HepG2 (cell line): ENCODE data around the gene PIR. TPM values are rescaled to one million over a fixed set of nuclear protein-coding genes. Genes with fewer than 3 reads are reported as not detected.

ENCODE experiments used
- ATAD3A ChIP-seq: sonication (generic); formaldehyde crosslinking; IDR thresholded peaks from 2 replicates; pipeline ENCODE4 v1.4.0; 2020; ENCODE audit warnings: missing genetic modification reagents
- ATF7 ChIP-seq, 2 experiments: fragments of 450-650 bp in 1 of 2; sonication (generic) in 1 of 2; formaldehyde crosslinking in 1 of 2; IDR thresholded peaks; 2 replicates each; pipeline versions ENCODE4 v1.4.0 to v1.6.1; 2016 to 2020; ENCODE audit warnings: antibody characterized with exemption in 1 of 2, mild to moderate bottlenecking in 1 of 2, missing genetic modification reagents in 1 of 2
- DPF2 ChIP-seq: sonication (generic); formaldehyde crosslinking; IDR thresholded peaks from 2 replicates; pipeline ENCODE4 v1.4.0; 2020; ENCODE audit warnings: mild to moderate bottlenecking, low read depth, missing genetic modification reagents, borderline replicate concordance
- FOXK1 ChIP-seq: sonication (generic); formaldehyde crosslinking; IDR thresholded peaks from 2 replicates; pipeline ENCODE4 v1.4.0; 2020; ENCODE audit warnings: low read depth, missing genetic modification reagents, borderline replicate concordance
- HOXD1 ChIP-seq: sonication (generic); formaldehyde crosslinking; IDR thresholded peaks from 2 replicates; pipeline ENCODE4 v1.5.0; 2020; ENCODE audit warnings: missing genetic modification reagents
- IKZF1 ChIP-seq: fragments of 450-650 bp; IDR thresholded peaks from 2 replicates; pipeline ENCODE4 v1.7.1; 2016
- MXD4 ChIP-seq: IDR thresholded peaks from 2 replicates; pipeline ENCODE4 v1.6.1; 2016; ENCODE audit warnings: mild to moderate bottlenecking, missing biosample characterization, missing genetic modification reagents
- PLRG1 ChIP-seq: fragments of 450-650 bp; conservative IDR thresholded peaks from 2 replicates; pipeline ENCODE4 v1.6.1; 2016
- PTBP1 ChIP-seq: fragments of 200-400 bp; formaldehyde crosslinking; IDR thresholded peaks from 2 replicates; pipeline ENCODE4 v1.6.1; 2018; ENCODE audit warnings: low read length, low read depth; ENCODE audit not compliant: poor library complexity, severe bottlenecking
- RAD51 ChIP-seq: fragments of 450-650 bp; IDR thresholded peaks from 2 replicates; pipeline ENCODE4 v1.6.1; 2016; ENCODE audit warnings: borderline replicate concordance
- RELA ChIP-seq: sonication (generic); formaldehyde crosslinking; IDR thresholded peaks from 2 replicates; pipeline ENCODE4 v1.4.0; 2020; ENCODE audit warnings: missing genetic modification reagents
- RFX3 ChIP-seq: IDR thresholded peaks from 2 replicates; pipeline ENCODE4 v1.6.1; 2016; ENCODE audit warnings: missing biosample characterization, missing genetic modification reagents
- SP2 ChIP-seq: sonication (generic); formaldehyde crosslinking; IDR thresholded peaks from 2 replicates; pipeline ENCODE4 v1.5.1; 2020; ENCODE audit warnings: mild to moderate bottlenecking, missing genetic modification reagents
- SRY ChIP-seq: sonication (generic); formaldehyde crosslinking; IDR thresholded peaks from 2 replicates; pipeline ENCODE4 v1.8.0; 2022; ENCODE audit warnings: mild to moderate bottlenecking, missing genetic modification reagents
- SUZ12 ChIP-seq: fragments of 150-350 bp; IDR thresholded peaks from 2 replicates; pipeline ENCODE4 v1.6.1; 2014; ENCODE audit warnings: low read depth, low read length
- TAF15 ChIP-seq: fragments of 200-400 bp; formaldehyde crosslinking; IDR thresholded peaks from one replicate; pipeline ENCODE4 v1.6.1; 2018; ENCODE audit warnings: mild to moderate bottlenecking, low read depth, low read length; ENCODE audit not compliant: poor library complexity, severe bottlenecking
- TIGD3 ChIP-seq: sonication (generic); formaldehyde crosslinking; IDR thresholded peaks from 2 replicates; pipeline ENCODE4 v1.5.1; 2020; ENCODE audit warnings: mild to moderate bottlenecking, missing genetic modification reagents, borderline replicate concordance
- ZBTB21 ChIP-seq: sonication (generic); formaldehyde crosslinking; IDR thresholded peaks from 2 replicates; pipeline ENCODE4 v1.4.0; 2020; ENCODE audit warnings: missing genetic modification reagents
- ZBTB8A ChIP-seq: sonication (generic); formaldehyde crosslinking; IDR thresholded peaks from 2 replicates; pipeline ENCODE4 v1.4.0; 2020; ENCODE audit warnings: mild to moderate bottlenecking, low read depth, missing genetic modification reagents, borderline replicate concordance
- ZFP90 ChIP-seq: sonication (generic); formaldehyde crosslinking; IDR thresholded peaks from 2 replicates; pipeline ENCODE4 v1.8.0; 2022; ENCODE audit warnings: missing genetic modification reagents, mild to moderate bottlenecking, inconsistent platforms, borderline replicate concordance
- ZNF124 ChIP-seq: sonication (generic); formaldehyde crosslinking; IDR thresholded peaks from 2 replicates; pipeline ENCODE4 v1.4.0; 2020; ENCODE audit warnings: missing genetic modification reagents
- ZNF230 ChIP-seq: sonication (generic); formaldehyde crosslinking; IDR thresholded peaks from 2 replicates; pipeline ENCODE4 v1.4.0; 2020; ENCODE audit warnings: mild to moderate bottlenecking, missing genetic modification reagents
- ZNF549 ChIP-seq: sonication (generic); formaldehyde crosslinking; IDR thresholded peaks from 2 replicates; pipeline ENCODE4 v1.5.0; 2020; ENCODE audit warnings: missing genetic modification reagents
- ZNF619 ChIP-seq: sonication (generic); formaldehyde crosslinking; IDR thresholded peaks from 2 replicates; pipeline ENCODE4 v1.4.0; 2020; ENCODE audit warnings: mild to moderate bottlenecking, missing genetic modification reagents
- ZNF792 ChIP-seq: IDR thresholded peaks from 2 replicates; pipeline ENCODE4 v1.6.1; 2016
- polyA plus RNA-seq, 8 experiments: library from polyadenylated mRNA; depleted of rRNA in 3 of 8; stranded (reverse) in 7 of 8; unstranded in 1 of 8; fragments of >200 nt; fragmentation: Illumina TruSeq in 4 of 8; extraction: Trizol in 4 of 8; gene quantifications; 2 replicates each; pipeline versions ENCODE4 v1.2.1 to v1.2.3, GENCODE V29; 2011 to 2016; ENCODE audit warnings: low read depth in 4 of 8, missing spikeins in 1 of 8, mixed read lengths in 1 of 8; ENCODE audit not compliant: insufficient read depth in 1 of 8
- total RNA-seq, 5 experiments: library from RNA; depleted of rRNA; stranded (reverse); fragments of >200 nt; fragmentation: Illumina TruSeq; extraction: Trizol; gene quantifications; 2 replicates each; pipeline ENCODE4 v1.2.3, GENCODE V29; 2016; ENCODE audit warnings: low read depth in 1 of 5
- TF ChIP-seq, protein P1 (sequence below): sonication (generic); formaldehyde crosslinking; IDR thresholded peaks from 2 replicates; pipeline ENCODE4 v1.4.0; 2020; ENCODE audit warnings: missing genetic modification reagents
- TF ChIP-seq, protein P2 (sequence below): sonication (generic); formaldehyde crosslinking; conservative IDR thresholded peaks from 2 replicates; pipeline ENCODE4 v1.4.0; 2020; ENCODE audit warnings: missing genetic modification reagents
- TF ChIP-seq, protein P3 (sequence below): sonication (generic); formaldehyde crosslinking; IDR thresholded peaks from 2 replicates; pipeline ENCODE4 v1.4.0; 2020; ENCODE audit warnings: missing genetic modification reagents

The PIR gene
- total and polyA plus RNA-seq, 2 of the 13 experiments (the other 11 are each of a cell fraction or from before 2014, with no cell fraction given), result 12.2 to 38.0 TPM

DNA sequence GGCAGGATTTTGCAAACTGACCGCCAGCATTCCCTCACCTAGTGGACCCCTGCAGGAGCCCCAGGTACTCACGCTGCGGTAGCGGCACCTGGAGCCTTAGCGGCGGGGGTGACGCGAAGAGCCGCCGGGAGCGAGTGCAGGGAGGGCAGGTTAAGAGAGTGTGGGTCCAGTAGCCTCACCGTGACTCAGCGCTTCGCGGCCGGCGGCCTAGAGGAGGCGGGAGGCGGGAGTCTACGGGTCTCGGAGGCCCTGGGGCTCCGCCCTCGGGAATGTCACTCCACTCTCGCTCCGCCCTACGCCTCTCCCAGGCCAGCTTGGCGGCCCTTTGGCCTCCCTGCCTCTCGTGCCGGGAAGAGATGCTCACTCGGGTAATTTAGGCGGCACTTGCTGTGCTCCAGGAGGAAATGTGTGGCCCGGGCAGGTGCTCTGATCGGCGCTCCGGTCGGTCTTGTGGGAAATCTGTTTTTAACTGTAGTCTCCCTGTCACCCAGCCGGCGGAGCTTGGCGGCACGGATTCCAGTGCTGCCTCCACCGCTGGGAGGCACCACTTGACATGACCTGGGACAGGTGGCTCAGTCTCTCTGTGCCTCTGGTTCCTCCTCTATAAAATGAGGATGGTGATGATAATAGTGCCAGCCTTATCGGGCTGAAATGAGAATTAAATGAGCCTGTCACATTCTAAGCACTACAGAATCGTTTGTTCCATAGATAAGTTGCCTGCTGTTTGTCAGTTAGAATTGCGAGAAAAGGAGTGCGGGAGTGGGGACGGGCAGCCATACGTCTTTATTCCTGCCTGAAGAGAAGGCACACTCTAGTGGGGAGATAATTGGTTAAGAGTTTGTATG, at the start of gene PIR (continued):
- TF ChIP-seq PTBP1 (no peak), ZBTB8A (no peak), MXD4 (CRISPR knock-in tag) (no peak), PLRG1 (no peak), ZNF124 (CRISPR knock-in tag) (no peak), ZBTB21 (CRISPR knock-in tag) (no peak), ZNF549 (CRISPR knock-in tag) (no peak), HOXD1 (CRISPR knock-in tag) (no peak), ZNF619 (CRISPR knock-in tag) (no peak), TAF15 (no peak), ATF7 (IDR thresholded peaks at IDR 0.05) (no peak), ATF7 (CRISPR knock-in tag; IDR thresholded peaks at IDR 0.05) (no peak), TIGD3 (CRISPR knock-in tag) (no peak), SUZ12 (no peak), RAD51 (no peak), IKZF1 (no peak), ZNF230 (CRISPR knock-in tag) (no peak), ATAD3A (CRISPR knock-in tag) (no peak), DPF2 (CRISPR knock-in tag) (no peak), ZFP90 (CRISPR knock-in tag) (no peak), SRY (CRISPR knock-in tag) (no peak), RFX3 (CRISPR knock-in tag) (no peak), FOXK1 (CRISPR knock-in tag) (no peak), ZNF792 (CRISPR knock-in tag) (no peak), SP2 (CRISPR knock-in tag) (no peak), RELA (CRISPR knock-in tag) (no peak)
- TF ChIP-seq, protein P1, sequence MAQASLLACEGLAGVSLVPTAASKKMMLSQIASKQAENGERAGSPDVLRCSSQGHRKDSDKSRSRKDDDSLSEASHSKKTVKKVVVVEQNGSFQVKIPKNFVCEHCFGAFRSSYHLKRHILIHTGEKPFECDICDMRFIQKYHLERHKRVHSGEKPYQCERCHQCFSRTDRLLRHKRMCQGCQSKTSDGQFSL (CRISPR knock-in tag), result no peak
- TF ChIP-seq, protein P2, sequence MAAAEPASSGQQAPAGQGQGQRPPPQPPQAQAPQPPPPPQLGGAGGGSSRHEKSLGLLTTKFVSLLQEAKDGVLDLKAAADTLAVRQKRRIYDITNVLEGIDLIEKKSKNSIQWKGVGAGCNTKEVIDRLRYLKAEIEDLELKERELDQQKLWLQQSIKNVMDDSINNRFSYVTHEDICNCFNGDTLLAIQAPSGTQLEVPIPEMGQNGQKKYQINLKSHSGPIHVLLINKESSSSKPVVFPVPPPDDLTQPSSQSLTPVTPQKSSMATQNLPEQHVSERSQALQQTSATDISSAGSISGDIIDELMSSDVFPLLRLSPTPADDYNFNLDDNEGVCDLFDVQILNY (CRISPR knock-in tag), result no peak
- TF ChIP-seq, protein P3, sequence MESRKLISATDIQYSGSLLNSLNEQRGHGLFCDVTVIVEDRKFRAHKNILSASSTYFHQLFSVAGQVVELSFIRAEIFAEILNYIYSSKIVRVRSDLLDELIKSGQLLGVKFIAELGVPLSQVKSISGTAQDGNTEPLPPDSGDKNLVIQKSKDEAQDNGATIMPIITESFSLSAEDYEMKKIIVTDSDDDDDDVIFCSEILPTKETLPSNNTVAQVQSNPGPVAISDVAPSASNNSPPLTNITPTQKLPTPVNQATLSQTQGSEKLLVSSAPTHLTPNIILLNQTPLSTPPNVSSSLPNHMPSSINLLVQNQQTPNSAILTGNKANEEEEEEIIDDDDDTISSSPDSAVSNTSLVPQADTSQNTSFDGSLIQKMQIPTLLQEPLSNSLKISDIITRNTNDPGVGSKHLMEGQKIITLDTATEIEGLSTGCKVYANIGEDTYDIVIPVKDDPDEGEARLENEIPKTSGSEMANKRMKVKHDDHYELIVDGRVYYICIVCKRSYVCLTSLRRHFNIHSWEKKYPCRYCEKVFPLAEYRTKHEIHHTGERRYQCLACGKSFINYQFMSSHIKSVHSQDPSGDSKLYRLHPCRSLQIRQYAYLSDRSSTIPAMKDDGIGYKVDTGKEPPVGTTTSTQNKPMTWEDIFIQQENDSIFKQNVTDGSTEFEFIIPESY (CRISPR knock-in tag), result no peak
